NCI-H2171 (cell line): Measurements from ENCODE around the gene GPHN.
"Not testable (repeated sequence)": the region's sequence is repeated elsewhere in the genome, so short reads cannot be mapped to it uniquely, and the experiment has no call there.

Experiments used
- DNase-seq: peaks from one replicate; lab custom pipeline; 2025; lab: John Stamatoyannopoulos, UW

Gene GPHN

DNA sequence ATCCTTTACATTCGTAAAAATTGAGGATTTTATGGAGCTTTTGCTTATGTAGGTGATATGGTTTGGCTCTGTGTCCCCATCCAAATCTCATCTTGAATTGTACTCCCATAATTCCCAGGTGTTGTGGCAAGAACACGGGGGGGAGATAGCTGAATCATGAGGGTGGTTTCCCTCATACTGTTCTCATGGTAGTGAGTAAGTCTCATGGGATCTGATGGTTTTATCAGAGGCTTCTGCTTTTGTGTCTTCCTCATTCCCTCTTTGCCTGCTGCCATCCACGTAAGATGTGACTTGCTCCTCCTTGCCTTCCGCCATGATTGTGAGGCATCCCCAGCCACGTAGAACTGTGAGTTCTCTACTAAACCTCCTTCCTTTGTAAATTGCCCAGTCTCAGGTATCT, 5.1 kb upstream of the GPHN start:
- not testable (repeated sequence) for DNase-seq

DNA sequence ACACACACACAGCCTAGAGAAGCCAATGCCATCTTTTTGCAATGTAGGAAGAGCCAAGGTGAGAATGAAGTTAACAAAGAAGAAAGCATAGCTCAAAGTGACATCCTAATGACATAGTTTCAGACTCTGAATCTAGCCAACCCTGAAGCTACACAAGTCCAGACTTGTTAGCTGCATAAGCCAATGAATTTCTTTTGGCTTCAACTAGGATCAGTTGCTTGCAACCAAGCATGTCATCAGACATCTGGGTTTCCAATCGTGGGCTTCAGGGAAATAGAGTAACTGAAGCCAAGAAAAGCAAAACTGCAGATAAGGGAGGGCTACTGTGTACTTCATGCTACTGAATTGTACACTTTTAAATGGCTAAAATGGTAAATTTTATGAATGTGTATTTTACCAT, 4.4 kb upstream of the GPHN start:
- peak; percentile 83 for DNase-seq

DNA sequence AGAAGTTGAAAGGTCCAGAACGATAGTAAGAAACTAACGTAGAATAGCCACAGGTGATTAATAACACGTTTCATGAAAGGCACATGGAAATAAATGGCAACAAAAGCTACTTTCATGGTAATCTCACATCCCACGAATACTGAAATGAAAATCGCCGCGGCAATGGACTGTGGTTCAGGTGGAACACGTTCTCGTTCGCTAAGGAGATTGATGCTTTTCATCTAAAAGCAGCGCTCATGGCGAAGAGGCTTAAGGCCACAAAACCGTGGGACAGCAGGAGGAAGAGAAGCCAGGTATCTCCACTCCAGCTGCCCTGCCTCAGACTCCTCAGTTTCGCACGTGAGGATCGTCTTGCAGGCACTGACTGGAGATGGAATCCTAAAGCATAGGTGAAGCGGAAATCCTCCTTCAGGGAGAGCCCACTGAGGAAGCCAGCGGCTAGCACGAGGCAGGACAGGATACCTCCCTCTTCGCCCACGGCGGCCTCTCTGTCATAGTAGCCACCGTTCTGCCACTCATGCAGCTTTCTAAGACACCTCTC, 696 bp upstream of the GPHN start:
- DNase-seq: peak; percentile 82

DNA sequence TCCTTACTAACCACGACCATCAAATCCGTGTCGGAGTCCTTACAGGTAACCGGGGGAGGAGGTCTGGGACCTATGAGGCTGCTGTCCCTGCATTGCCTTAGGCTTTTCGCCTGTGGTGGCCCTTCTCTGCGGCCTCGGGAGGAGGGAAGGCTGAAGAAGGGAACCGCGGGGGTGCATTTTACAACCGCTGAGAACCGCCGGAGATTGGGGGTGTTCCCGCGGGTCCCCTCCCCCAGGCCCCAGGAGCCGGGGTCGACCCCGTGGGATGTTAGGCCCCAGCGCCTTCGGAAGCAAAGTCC, 549 bp downstream of the GPHN start:
- no peak for DNase-seq

DNA sequence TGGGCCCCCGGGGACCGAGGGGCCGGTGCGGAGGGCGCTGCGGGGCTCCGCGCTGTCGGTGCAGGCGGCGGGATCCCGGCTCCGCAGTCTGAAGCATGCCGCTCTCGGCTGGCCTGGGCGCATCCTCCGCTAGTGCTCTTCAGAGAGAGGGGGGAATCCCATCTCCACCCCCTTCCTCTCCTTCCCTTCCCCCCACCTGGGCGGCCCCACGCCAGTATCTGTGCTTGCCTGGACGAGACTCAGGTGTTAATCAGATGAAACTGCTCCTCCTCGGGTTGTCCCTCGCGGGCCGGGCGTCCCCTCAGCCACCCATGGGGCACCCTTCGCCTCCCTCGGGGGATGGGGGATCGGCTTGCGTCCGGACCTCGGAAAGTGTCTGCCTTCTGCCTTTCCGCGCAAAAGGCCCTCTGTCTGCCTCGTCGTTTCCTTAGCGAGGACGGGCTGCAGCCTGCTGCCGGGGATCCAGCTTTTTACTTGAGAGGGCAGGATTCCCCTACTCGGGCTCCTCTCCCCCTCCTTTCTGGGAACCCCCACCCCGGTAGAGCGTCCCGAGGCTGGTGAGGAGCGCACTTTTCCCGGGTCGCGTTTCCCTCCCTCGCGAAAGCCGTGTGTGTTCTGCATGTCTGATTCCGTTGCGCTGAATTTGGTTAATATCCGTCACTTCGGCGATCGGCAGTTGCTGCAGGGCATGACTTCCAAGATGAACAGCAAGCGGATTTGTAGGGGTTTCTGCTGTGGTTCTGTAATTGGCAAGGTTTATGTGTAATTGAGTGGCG, 1.1 kb downstream of the GPHN start:
- peak; percentile 44 for DNase-seq

DNA sequence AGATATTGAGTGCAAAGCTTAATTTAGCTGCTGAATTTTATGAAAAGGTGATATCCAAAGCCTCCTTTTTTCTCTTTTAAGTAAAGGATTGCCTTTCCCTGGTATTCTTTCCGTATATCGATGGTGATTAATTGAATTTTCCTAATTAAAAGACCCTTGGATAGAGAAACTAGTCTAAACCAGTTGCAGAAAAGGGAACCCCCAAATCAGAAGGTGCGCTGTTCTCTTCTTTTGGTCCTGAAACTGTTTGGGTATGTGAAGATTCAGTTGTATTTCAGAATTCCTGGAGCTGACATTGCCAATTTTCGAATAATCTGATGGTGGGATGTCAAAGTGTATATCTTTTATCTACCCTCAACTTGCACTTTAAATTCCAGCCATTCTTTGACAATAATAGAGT, 1.9 kb downstream of the GPHN start:
- no peak for DNase-seq

DNA sequence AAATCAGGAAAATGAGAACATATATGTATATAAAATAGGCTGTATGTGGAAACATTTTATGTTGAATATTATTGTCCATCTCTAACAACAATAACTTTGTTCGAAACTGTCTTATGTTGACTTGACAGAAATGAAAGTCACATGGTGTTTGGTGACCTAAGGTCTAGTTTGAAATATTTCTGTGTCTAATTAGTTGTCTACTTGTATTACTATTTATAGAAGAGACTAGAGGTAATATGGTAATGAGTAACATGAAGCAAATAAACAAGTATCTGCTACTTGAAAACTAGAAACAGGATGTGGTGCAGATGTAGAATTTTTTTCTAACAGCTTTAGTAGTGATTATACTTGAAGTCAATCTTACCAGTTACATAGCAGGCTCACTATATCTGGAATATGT, 3.9 kb downstream of the GPHN start:
- no peak for DNase-seq

DNA sequence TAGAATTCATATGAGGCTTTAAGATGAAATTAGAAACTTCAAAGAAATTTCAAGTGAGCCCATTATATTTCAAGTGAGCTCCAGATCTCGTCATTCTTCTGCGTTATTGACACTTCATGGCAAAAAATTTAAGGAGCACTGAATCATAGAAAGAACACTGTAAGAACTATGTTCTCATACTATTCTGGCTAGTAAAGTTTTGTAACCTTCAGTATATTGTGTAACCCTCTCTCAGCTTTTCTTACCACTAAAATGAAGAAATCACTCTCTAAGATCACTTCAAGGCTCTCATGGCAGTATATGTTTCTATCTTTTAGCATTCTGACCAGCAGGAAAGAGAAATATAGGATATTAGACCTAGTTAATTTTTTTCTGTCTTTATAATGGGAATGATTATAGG, 6.3 kb downstream of the GPHN start:
- no peak for DNase-seq

DNA sequence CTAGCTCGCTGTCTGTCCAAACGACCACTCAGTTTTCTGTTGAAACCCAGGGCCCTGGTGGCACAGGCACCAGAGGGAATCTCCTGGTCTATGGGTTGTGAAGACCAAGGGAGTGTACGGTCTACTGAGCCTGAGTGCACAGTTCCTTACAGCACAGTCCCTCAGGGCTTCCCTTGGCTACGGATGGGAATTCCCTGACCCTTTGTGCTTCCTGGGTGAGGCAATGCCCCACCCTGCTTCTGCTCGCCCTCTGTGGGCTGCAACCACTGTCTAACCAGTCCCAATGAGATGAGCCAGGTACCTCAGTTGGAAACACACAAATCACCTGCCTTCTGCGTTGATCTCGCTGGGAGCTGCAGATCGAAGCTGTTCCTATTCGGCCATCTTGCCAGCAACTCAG, 22.6 kb downstream of the GPHN start:
- no peak for DNase-seq

DNA sequence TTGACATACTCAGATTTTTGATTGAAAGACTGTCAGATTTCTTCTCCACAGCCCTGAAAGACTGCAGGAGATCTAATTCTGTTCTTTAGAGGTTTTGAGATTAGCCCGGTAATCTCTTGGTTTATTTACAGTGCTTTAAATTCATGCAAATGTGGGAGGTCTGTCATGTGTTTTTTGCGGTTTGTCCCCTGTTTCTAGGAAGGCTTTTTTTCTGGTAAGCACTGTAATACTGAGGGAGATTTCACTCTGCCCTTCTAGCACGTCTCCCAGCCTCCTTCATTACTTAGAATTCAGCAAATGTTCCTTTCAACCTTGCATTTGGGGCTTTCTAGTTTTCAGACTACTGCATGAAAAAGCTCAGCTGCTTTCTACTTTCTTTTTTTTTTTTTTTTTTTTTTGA, 31.1 kb downstream of the GPHN start:
- no peak for DNase-seq

DNA sequence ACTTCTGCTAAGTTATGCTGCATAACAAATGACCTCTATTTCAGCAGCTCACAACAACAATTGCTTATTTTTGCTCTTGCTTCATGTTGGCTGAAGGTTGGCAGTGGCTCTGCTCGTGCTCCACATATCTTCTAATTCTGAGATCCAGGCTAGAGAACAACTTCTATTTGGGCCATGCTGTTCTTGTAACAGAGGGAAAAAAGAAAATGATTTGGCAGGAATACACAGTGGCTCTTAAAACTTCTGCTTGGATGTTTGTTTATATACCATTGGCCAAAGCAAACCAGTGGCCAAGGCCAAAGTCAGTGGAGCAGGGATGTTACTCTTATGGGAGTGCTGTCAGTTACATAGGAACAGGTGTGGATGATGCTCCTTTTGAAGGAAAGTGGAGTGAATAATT, 32.1 kb downstream of the GPHN start:
- no peak for DNase-seq

DNA sequence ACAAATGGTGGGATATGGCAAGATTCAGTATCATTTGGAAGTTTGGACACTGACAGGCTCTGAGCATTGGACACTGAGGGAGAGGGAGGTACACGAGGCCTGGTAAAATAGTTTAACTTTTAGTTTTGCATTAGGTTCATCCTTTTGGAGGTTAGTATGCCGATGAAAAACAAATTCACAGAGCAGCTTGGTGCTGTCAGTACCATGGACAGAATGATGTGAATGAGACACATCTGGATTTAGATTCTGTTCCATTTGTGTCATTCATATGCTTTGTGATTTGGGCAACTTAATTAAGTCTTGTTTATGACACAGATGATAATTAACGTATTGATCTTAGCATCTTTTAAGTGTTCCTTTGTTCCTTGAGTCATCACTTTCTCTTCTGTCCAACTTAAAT, 33.7 kb downstream of the GPHN start:
- no peak for DNase-seq

DNA sequence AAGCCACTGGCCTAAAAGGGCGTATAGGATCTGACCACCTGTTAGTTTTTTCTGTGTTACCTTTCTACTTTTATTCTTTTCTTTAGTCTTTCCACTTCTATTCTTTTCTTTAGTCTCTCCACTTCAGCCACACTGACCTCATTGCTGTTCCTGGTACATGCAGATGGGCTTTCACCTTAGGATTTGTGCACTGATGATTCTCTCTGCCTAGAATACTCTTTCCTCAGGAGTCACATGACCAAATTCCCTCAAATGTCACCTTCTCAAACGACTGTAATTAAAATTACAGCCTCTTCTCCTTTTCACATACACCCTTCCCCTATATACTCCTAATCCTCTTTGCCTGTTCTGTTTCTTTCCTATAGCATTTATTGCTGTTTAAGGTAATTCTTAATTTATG, 36.0 kb downstream of the GPHN start:
- no peak for DNase-seq

DNA sequence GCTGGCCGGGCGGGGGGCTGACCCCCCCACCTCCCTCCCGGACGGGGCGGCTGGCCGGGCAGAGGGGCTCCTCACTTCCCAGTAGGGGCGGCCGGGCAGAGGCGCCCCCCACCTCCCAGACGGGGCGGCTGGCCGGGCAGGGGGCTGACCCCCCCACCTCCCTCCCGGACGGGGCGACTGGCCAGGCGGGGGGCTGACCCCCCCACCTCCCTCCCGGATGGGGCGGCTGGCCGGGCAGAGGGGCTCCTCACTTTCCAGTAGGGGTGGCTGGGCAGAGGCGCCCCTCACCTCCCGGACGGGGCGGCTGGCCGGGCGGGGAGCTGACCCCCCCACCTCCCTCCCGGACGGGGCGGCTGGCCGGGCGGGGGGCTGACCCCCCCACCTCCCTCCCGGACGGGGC, 37.2 kb downstream of the GPHN start:
- DNase-seq: not testable (repeated sequence)

DNA sequence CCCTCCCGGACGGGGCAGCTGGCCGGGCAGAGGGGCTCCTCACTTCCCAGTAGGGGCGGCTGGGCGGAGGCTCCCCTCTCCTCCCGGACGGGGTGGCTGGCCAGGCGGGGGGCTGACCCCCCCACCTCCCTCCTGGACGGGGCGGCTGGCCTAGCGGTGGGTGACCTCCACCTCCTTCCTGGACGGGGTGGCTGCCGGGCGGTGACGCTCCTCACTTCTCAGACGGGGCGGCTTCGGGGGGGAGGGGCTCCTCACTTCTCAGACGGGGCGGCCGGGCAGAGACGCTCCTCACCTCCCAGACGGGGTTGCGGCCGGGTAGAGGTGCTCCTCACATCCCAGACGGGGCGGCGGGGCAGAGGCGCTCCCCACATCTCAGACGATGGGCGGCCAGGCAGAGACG, 37.8 kb downstream of the GPHN start:
- not testable (repeated sequence) for DNase-seq

DNA sequence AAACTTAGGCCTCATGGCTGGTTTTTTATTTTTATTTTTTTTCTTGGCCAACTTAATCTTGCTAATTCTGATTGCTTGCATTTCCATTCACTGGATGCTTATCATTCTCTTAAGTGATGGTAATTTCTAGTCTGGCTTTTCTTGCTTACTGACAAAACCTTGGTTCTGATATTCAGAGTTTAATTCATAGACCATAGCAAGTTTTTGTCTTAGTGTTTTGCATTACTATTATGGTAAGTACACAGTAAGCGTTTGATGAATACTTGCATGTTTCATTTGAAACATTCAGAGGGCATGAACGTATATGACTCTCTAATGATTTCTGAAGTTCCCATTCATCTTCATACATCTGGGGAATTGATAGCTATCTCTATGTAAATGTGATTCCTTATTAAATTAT, 55.8 kb downstream of the GPHN start:
- DNase-seq: no peak

DNA sequence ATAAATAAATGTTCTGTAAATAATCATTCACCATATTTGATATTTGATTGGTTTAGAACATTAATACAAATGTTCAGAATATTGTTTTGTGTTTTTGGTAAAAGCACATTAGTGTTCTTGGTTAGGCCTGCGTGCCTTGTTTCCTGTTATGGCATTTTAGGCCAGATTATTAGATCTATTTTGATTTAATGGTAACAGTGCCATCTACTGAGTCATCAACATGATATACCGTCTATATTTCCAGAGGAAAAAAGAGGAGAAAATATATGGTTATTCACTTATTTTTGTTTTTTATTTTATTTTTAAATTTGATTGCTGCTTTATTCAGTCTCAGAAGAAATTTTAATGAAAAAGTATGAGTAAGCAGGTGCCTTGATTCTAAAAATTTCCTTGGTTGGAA, 60.3 kb downstream of the GPHN start:
- no peak for DNase-seq

DNA sequence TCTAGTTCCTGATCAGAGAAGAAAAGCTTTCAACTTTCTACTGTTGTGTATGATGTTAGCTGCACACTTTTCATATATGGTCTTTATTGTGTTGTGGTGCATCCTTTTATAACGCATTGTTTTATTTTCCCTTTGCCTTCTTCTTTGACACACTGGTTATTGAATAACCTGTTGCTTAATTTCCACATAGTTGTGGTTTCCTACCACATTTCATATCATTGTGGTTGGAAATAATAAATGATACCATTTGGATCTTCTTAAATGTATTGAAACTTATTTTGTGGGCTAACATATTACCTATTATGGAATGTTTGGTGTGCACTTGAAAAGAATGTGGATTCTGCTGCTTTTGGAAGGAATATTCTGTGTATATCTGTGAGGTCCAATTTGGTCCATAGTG, 64.9 kb downstream of the GPHN start:
- no peak for DNase-seq

DNA sequence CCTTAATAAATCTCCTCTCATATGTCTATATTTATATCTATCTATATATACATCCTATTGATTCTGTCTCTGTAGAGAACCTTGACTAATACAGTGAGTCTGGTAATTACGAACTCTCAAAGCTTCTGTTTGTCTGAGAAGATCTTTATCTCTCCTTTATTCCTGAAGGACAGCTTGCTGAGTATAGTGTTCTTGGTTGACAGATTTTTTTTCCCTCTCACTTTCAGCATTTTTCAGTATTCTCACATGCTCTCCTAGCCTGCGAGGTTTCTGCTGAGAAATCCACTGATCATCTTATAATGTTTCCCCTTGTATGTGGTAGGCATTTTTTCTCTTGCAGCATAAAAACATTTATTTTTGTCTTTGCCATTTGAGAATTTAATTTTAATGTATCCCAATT, 67.1 kb downstream of the GPHN start:
- DNase-seq: no peak

DNA sequence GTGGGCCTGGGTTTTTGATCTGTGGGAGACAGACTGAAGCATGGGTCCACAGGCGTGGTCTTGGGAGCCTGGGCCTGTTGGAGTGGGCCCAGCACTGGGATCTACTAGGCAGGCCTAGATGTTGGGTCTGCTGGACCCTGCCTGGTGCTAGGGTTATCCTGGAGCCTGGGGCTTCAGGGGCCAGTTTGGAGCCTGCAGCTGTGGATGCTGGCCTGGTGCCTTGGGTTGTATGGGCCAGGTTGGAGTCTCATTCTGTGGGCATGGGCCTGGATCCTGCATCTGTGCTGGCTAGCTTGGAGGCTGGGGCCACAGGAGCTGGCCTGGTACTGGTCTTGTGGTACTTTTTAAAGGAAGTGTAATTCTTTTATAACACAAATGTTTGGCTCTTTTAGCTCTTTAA, 68.0 kb downstream of the GPHN start:
- DNase-seq: no peak

DNA sequence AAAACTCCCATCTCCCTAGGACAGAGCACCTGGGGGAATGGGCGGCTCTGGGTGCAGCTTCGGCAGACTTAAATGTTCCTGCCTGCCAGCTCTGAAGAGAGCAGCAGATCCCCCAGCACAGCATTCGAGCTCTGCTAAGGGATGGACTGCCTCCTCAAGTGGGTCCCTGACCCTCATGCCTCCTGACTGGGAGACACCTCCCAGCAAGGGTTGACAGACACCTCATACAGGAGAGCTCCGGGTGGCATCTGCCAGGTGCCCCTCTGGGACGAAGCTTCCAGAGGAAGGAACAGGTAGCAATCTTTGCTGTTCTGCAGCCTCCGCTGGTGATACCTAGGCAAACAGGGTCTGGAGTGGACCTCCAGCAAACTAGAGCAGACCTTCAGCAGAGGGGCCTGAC, 79.8 kb downstream of the GPHN start:
- DNase-seq: not testable (repeated sequence)

DNA sequence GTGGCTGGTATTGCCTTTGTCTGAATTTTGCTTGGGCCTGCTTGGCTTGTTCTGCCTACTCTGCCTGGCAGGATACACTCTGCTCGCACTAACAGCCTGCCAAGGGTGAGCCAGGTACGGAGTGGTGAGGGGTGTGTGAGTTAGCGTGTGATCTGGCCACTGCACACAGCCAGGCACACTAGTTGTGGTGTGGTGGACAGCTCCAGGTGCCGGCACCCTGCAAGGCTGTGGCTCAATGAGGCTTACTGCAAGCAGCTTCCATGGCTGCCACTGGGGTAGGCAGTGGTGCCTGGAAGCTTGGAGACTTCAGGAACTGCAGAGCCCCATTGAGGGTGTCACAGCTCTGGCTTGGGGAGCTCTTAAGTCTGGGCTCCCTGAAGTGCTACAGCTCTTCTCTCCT, 87.4 kb downstream of the GPHN start:
- DNase-seq: no peak

DNA sequence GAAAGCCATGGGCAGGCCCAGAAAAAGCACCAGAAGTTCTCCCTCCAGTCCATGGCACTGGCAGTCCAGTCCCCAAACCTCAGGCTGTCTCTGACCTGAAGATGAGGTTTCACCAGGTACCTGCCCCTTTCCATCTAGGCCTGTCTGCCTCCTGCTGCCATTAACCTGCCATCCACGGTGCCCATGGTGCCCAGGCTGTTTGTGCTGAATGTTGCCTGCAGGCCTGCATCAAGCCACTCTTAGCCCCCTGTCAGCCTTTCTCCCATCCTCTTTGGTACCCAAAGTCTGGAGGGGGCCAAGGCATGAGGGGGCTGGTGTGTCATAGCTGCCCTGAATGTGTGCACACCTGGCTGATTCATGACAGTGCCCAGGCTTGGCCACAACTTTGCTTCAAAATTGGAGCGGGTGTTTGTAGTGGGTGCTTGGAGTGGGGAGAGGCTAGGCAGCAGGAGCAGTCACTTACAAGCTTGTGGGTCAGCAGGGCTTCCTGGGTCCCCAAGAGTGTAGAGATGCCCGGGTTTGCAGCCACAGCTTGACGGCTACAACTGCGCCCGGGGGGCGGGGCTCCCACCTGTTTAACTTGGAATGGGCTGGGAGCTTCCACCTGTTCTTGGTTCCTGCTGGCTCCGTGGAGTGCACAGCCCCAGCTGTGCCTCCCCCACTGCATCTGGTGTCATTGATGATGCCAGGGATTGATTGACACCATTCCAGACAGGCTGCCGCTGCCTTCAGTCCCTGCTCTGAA, 88.5 kb downstream of the GPHN start:
- DNase-seq: peak; percentile 90

DNA sequence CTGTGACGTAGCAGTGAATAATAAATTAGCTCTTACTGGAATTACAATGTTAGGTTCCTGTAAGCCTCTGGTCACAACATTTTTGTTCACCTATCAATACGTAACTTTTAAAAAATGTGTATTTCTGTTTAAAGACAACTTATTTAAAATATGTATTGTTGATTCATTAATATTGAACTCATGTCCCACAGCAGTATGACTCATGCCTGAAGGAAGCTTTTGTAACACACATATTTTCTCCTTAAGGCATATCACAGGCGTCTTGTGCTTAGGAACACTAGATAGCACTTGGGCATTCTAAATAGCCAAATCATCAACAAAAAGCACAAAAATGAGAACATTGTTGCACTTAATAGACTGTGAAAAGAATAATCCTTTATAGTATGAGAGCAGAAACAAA, 92.5 kb downstream of the GPHN start:
- DNase-seq: no peak
